WTC11 (cell line): Measurements from ENCODE around the gene DDC. TPM values are rescaled to one million over a fixed set of nuclear protein-coding genes. Genes with fewer than 3 reads are reported as not detected.

Source experiments
- ATAC-seq: fragments of 200-7000 bp; cut with Tn5 transposase; 2 replicates; pipeline ENCODE4 v1.10.0; 2021; ENCODE audit warnings: mild to moderate bottlenecking, moderate library complexity
- CTCF ChIA-PET: fragments of 300-600 bp; sonication (Branson Sonifier 250); formaldehyde crosslinking; loops from one replicate; lab custom pipeline; 2021; ENCODE audit warnings: antibody characterized with exemption; lab: Charles Lee
- POLR2A ChIA-PET: fragments of 350-600 bp; sonication (Branson Sonifier 250); formaldehyde crosslinking; loops from one replicate; lab custom pipeline; 2021; ENCODE audit warnings: antibody characterized with exemption; lab: Charles Lee
- DNase-seq: peaks from one replicate; pipeline ENCODE4 v3.0.0; 2021; ENCODE audit warnings: low spot score
- H3K27ac Mint-ChIP-seq: 2 replicates; pipeline ENCODE4 v1.8.0; 2021; ENCODE audit warnings: mixed read lengths
- H3K27me3 Mint-ChIP-seq: 2 replicates; pipeline ENCODE4 v1.8.0; 2021; ENCODE audit warnings: low read depth, mild to moderate bottlenecking, moderate library complexity, mixed read lengths
- H3K36me3 Mint-ChIP-seq: 2 replicates; pipeline ENCODE4 v1.8.0; 2021; ENCODE audit warnings: mixed read lengths
- H3K4me1 Mint-ChIP-seq: 2 replicates; pipeline ENCODE4 v1.8.0; 2022; ENCODE audit warnings: mixed read lengths
- H3K4me3 Mint-ChIP-seq: 2 replicates; pipeline ENCODE4 v1.8.0; 2021; ENCODE audit warnings: mild to moderate bottlenecking, moderate library complexity, mixed read lengths
- H3K9me3 Mint-ChIP-seq: 2 replicates; pipeline ENCODE4 v1.8.0; 2021; ENCODE audit warnings: mixed read lengths
- E2F5 ChIP-seq: sonication (generic); formaldehyde crosslinking; IDR thresholded peaks from 2 replicates; pipeline ENCODE4 v1.8.1; 2022; ENCODE audit warnings: mild to moderate bottlenecking, moderate library complexity, missing genetic modification reagents
- FOXP4 ChIP-seq: sonication (generic); formaldehyde crosslinking; IDR thresholded peaks from 2 replicates; pipeline ENCODE4 v1.8.0; 2022; ENCODE audit warnings: mild to moderate bottlenecking, missing genetic modification reagents
- JUN ChIP-seq: sonication (generic); formaldehyde crosslinking; IDR thresholded peaks from 2 replicates; pipeline ENCODE4 v1.8.0; 2023; ENCODE audit warnings: mild to moderate bottlenecking, missing genetic modification reagents
- PREB ChIP-seq: sonication (generic); formaldehyde crosslinking; IDR thresholded peaks from 2 replicates; pipeline ENCODE4 v1.8.1; 2022; ENCODE audit warnings: mild to moderate bottlenecking, missing genetic modification reagents, moderate library complexity, borderline replicate concordance
- SMAD3 ChIP-seq: sonication (generic); formaldehyde crosslinking; IDR thresholded peaks from 2 replicates; pipeline ENCODE4 v1.8.0; 2022; ENCODE audit warnings: missing genetic modification reagents, mild to moderate bottlenecking, borderline replicate concordance
- SOX15 ChIP-seq: fragments of 250-450 bp; sonication (Bioruptor Pico); IDR thresholded peaks from 2 replicates; pipeline ENCODE4 v1.9.0; 2021; ENCODE audit warnings: mild to moderate bottlenecking
- TEAD1 ChIP-seq: sonication (generic); formaldehyde crosslinking; IDR thresholded peaks from 2 replicates; pipeline ENCODE4 v1.8.0; 2022; ENCODE audit warnings: mild to moderate bottlenecking, missing genetic modification reagents
- ZBTB21 ChIP-seq: sonication (generic); formaldehyde crosslinking; IDR thresholded peaks from 2 replicates; pipeline ENCODE4 v1.8.1; 2023; ENCODE audit warnings: mild to moderate bottlenecking, missing genetic modification reagents, borderline replicate concordance
- total RNA-seq: library from RNA; stranded (reverse); gene quantifications from 3 replicates; pipeline ENCODE4 v1.2.3, GENCODE V29; 2021
- TF ChIP-seq, protein P1 (sequence below): sonication (generic); formaldehyde crosslinking; IDR thresholded peaks from 2 replicates; pipeline ENCODE4 v1.8.1; 2023; ENCODE audit warnings: mild to moderate bottlenecking, missing genetic modification reagents, borderline replicate concordance
- TF ChIP-seq, protein P2 (sequence below): sonication (generic); formaldehyde crosslinking; IDR thresholded peaks from 2 replicates; pipeline ENCODE4 v1.8.1; 2022; ENCODE audit warnings: low read depth, missing genetic modification reagents, borderline replicate concordance
- TF ChIP-seq, protein P3 (sequence below): sonication (generic); formaldehyde crosslinking; IDR thresholded peaks from 2 replicates; pipeline ENCODE4 v1.8.1; 2023; ENCODE audit warnings: mild to moderate bottlenecking, missing genetic modification reagents, moderate library complexity

The DDC gene
- total RNA-seq, 1 experiment from 2014 or later = not detected

- TF ChIP-seq ZBTB21 (CRISPR knock-in tag) (no peak), SMAD3 (CRISPR knock-in tag) (no peak), TEAD1 (CRISPR knock-in tag) (no peak), E2F5 (no peak)
- TF ChIP-seq, protein P1, sequence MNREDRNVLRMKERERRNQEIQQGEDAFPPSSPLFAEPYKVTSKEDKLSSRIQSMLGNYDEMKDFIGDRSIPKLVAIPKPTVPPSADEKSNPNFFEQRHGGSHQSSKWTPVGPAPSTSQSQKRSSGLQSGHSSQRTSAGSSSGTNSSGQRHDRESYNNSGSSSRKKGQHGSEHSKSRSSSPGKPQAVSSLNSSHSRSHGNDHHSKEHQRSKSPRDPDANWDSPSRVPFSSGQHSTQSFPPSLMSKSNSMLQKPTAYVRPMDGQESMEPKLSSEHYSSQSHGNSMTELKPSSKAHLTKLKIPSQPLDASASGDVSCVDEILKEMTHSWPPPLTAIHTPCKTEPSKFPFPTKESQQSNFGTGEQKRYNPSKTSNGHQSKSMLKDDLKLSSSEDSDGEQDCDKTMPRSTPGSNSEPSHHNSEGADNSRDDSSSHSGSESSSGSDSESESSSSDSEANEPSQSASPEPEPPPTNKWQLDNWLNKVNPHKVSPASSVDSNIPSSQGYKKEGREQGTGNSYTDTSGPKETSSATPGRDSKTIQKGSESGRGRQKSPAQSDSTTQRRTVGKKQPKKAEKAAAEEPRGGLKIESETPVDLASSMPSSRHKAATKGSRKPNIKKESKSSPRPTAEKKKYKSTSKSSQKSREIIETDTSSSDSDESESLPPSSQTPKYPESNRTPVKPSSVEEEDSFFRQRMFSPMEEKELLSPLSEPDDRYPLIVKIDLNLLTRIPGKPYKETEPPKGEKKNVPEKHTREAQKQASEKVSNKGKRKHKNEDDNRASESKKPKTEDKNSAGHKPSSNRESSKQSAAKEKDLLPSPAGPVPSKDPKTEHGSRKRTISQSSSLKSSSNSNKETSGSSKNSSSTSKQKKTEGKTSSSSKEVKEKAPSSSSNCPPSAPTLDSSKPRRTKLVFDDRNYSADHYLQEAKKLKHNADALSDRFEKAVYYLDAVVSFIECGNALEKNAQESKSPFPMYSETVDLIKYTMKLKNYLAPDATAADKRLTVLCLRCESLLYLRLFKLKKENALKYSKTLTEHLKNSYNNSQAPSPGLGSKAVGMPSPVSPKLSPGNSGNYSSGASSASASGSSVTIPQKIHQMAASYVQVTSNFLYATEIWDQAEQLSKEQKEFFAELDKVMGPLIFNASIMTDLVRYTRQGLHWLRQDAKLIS (CRISPR knock-in tag) = no peak
- ChIA-PET POLR2A (no interaction called here), CTCF (no interaction called here)
- Mint-ChIP-seq H3K27ac (no peak overlapping the region), H3K9me3 (no peaks in the 10 kb centered on the region), H3K4me1 (peaks cover 23% of the 10 kb centered on the region), H3K36me3 (no peaks in the 10 kb centered on the region), H3K27me3 (no peaks in the 10 kb centered on the region), H3K4me3 (no peak overlapping the region)
- ATAC-seq (no peak), DNase-seq (no peak)
Observed at GRCh38 chr7:50558294-50559053, 6.7 kb downstream of the DDC start.

DNA sequence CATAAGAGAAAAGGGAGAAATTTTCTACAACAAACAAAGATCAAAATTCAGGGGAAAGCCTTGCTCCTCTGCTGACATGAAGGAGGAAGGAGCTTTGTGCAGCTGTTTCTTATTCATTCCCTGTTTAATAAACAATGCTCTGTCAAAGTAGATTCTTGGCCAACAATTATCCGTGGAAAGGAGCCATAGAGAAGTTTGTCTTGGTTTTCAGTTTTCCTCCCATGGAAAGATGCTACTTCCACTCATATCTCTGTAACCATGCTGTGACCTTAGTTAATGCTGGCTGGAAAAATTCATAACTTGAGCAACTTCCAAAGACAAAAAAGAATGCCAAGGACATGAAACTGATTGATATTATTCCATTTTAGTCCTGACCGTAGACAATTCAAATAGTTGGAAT is 8.1 kb downstream of the DDC start:
- TF ChIP-seq PREB (CRISPR knock-in tag) (no peak), SOX15 (CRISPR knock-in tag) (no peak), FOXP4 (CRISPR knock-in tag) (no peak), JUN (CRISPR knock-in tag) (no peak)
- TF ChIP-seq, protein P2, sequence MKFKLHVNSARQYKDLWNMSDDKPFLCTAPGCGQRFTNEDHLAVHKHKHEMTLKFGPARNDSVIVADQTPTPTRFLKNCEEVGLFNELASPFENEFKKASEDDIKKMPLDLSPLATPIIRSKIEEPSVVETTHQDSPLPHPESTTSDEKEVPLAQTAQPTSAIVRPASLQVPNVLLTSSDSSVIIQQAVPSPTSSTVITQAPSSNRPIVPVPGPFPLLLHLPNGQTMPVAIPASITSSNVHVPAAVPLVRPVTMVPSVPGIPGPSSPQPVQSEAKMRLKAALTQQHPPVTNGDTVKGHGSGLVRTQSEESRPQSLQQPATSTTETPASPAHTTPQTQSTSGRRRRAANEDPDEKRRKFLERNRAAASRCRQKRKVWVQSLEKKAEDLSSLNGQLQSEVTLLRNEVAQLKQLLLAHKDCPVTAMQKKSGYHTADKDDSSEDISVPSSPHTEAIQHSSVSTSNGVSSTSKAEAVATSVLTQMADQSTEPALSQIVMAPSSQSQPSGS = no peak
- TF ChIP-seq, protein P3, sequence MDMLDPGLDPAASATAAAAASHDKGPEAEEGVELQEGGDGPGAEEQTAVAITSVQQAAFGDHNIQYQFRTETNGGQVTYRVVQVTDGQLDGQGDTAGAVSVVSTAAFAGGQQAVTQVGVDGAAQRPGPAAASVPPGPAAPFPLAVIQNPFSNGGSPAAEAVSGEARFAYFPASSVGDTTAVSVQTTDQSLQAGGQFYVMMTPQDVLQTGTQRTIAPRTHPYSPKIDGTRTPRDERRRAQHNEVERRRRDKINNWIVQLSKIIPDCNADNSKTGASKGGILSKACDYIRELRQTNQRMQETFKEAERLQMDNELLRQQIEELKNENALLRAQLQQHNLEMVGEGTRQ (CRISPR knock-in tag) = no peak
- Mint-ChIP-seq H3K4me3 (no peak overlapping the region), H3K4me1 (peaks cover 23% of the 10 kb centered on the region), H3K27ac (no peak overlapping the region), H3K27me3 (no peaks in the 10 kb centered on the region), H3K36me3 (no peaks in the 10 kb centered on the region), H3K9me3 (no peaks in the 10 kb centered on the region)
- DNase-seq (no peak), ATAC-seq (no peak)
- ChIA-PET CTCF (interaction anchor here (1.3 to 1.6 kb wide), 2 partner anchors 76 to 444 kb away, joined by 3 read pairs; no protein-coding TSS in a partner anchor), POLR2A (interaction anchor here (0.5 kb wide), 1 partner anchor 174 kb away, joined by 3 read pairs; no protein-coding TSS in a partner anchor)
